H1 (cell line): ENCODE measurements around the gene NUAK1. TPM values are rescaled to one million over a fixed set of nuclear protein-coding genes. Genes with fewer than 3 reads are reported as not detected.
A peak's percentile ranks its signal among the peaks of the same experiment; 100 is the strongest.

Source experiments
- EP300 ChIP-seq, 2 experiments: IDR thresholded peaks; 1 replicate in 1 of 2; 2 replicates in 1 of 2; pipeline ENCODE4 v1.6.1; 2011 to 2012; ENCODE audit warnings: low read depth in 2 of 2, low read length in 2 of 2, mild to moderate bottlenecking in 2 of 2, borderline replicate concordance in 1 of 2, inconsistent platforms in 1 of 2, moderate library complexity in 1 of 2
- HDAC2 ChIP-seq, 2 experiments: fragments of 300-600 bp in 1 of 2; sonication (generic) in 1 of 2; IDR thresholded peaks; 2 replicates each; pipeline ENCODE4 v1.6.1; 2011 to 2012; ENCODE audit warnings: low read depth in 2 of 2, low read length in 2 of 2, mild to moderate bottlenecking in 2 of 2, moderate library complexity in 2 of 2, borderline replicate concordance in 1 of 2, inconsistent platforms in 1 of 2
- JUND ChIP-seq: IDR thresholded peaks from 2 replicates; pipeline ENCODE4 v1.6.1; 2011; ENCODE audit warnings: mild to moderate bottlenecking, improper control_type of control experiment, low read length
- POU5F1 ChIP-seq: IDR thresholded peaks from 2 replicates; pipeline ENCODE4 v1.6.1; 2011; ENCODE audit warnings: low read depth, mild to moderate bottlenecking, low read length, moderate library complexity
- RBBP5 ChIP-seq: IDR thresholded peaks from 2 replicates; pipeline ENCODE4 v1.7.1; 2012; ENCODE audit warnings: low read depth, mild to moderate bottlenecking, inconsistent platforms, low read length, moderate library complexity, borderline replicate concordance
- RXRA ChIP-seq: IDR thresholded peaks from 2 replicates; pipeline ENCODE4 v1.6.1; 2011; ENCODE audit warnings: low read depth, mild to moderate bottlenecking, low read length, moderate library complexity; ENCODE audit not compliant: insufficient read depth
- SIRT6 ChIP-seq: IDR thresholded peaks from one replicate; pipeline ENCODE4 v1.7.1; 2012; ENCODE audit warnings: low read length, inconsistent platforms
- SIX5 ChIP-seq: IDR thresholded peaks from 2 replicates; pipeline ENCODE4 v1.6.1; 2011; ENCODE audit warnings: mild to moderate bottlenecking, low read depth, low read length
- TBP ChIP-seq: IDR thresholded peaks from 2 replicates; pipeline ENCODE4 v1.6.1; 2011; ENCODE audit warnings: low read depth, low read length, improper control_type of control experiment
- polyA plus RNA-seq, 7 experiments: library from polyadenylated mRNA; depleted of rRNA in 3 of 7; stranded (reverse) in 5 of 7; unstranded in 2 of 7; fragments of >200 nt in 5 of 7; fragments of 200-250 nt in 2 of 7; gene quantifications; 1 replicate in 5 of 7; 2 replicates in 1 of 7; 4 replicates in 1 of 7; pipeline versions ENCODE4 v1.2.1 to v1.2.3, GENCODE V29; 2011 to 2013; ENCODE audit warnings: missing spikeins in 2 of 7, mixed read lengths in 2 of 7
- total RNA-seq: library from RNA; stranded (reverse); fragmentation: NEBNext Ultra II Directional; extraction: Animal tissue kit (Norgen Biotek cat#: 25700); gene quantifications from 2 replicates; pipeline ENCODE4 v1.2.1, GENCODE V29; 2021
- TF ChIP-seq, protein P1 (sequence below): fragments of 300-600 bp; sonication (generic); IDR thresholded peaks from 2 replicates; pipeline ENCODE4 v1.7.1; 2012; ENCODE audit warnings: low read length, moderate library complexity, mild to moderate bottlenecking, inconsistent platforms; ENCODE audit not compliant: insufficient replicate concordance

The NUAK1 gene
- total and polyA plus RNA-seq, 2 of the 8 experiments (the other 6 are each of a cell fraction or from before 2014, with no cell fraction given) = 6.7 to 18.2 TPM

DNA sequence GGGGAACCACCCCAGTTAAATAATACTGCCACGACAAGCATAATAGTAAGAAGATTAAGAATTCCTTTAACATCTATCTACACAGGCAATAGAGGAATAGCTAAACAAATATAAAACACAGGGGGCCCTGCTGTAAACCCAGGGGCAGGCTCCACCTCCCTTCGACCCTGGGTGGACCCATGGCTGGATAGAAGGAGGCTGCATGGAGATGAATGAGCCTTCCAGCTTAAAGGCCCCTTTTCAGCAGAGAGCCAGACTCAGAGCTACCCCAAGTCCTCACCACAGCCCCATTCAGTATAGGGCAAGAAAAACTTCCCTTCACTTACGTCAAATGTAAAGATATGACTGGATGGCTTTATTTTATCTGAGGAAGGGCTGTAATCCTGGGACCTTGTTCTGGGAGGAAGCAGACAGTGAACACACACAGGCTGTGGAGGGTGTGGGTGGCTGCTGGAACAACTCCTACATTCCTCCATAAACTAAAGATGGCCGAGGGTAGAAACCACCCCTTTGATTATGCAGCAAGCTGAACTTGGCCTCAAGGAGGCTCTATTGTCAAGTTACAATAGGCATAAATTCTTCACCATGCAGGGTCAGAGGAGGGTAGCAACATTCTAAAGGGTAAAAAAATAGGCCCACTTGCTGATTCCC is 30.4 kb downstream of the NUAK1 start (continued):
- TF ChIP-seq, protein P1, sequence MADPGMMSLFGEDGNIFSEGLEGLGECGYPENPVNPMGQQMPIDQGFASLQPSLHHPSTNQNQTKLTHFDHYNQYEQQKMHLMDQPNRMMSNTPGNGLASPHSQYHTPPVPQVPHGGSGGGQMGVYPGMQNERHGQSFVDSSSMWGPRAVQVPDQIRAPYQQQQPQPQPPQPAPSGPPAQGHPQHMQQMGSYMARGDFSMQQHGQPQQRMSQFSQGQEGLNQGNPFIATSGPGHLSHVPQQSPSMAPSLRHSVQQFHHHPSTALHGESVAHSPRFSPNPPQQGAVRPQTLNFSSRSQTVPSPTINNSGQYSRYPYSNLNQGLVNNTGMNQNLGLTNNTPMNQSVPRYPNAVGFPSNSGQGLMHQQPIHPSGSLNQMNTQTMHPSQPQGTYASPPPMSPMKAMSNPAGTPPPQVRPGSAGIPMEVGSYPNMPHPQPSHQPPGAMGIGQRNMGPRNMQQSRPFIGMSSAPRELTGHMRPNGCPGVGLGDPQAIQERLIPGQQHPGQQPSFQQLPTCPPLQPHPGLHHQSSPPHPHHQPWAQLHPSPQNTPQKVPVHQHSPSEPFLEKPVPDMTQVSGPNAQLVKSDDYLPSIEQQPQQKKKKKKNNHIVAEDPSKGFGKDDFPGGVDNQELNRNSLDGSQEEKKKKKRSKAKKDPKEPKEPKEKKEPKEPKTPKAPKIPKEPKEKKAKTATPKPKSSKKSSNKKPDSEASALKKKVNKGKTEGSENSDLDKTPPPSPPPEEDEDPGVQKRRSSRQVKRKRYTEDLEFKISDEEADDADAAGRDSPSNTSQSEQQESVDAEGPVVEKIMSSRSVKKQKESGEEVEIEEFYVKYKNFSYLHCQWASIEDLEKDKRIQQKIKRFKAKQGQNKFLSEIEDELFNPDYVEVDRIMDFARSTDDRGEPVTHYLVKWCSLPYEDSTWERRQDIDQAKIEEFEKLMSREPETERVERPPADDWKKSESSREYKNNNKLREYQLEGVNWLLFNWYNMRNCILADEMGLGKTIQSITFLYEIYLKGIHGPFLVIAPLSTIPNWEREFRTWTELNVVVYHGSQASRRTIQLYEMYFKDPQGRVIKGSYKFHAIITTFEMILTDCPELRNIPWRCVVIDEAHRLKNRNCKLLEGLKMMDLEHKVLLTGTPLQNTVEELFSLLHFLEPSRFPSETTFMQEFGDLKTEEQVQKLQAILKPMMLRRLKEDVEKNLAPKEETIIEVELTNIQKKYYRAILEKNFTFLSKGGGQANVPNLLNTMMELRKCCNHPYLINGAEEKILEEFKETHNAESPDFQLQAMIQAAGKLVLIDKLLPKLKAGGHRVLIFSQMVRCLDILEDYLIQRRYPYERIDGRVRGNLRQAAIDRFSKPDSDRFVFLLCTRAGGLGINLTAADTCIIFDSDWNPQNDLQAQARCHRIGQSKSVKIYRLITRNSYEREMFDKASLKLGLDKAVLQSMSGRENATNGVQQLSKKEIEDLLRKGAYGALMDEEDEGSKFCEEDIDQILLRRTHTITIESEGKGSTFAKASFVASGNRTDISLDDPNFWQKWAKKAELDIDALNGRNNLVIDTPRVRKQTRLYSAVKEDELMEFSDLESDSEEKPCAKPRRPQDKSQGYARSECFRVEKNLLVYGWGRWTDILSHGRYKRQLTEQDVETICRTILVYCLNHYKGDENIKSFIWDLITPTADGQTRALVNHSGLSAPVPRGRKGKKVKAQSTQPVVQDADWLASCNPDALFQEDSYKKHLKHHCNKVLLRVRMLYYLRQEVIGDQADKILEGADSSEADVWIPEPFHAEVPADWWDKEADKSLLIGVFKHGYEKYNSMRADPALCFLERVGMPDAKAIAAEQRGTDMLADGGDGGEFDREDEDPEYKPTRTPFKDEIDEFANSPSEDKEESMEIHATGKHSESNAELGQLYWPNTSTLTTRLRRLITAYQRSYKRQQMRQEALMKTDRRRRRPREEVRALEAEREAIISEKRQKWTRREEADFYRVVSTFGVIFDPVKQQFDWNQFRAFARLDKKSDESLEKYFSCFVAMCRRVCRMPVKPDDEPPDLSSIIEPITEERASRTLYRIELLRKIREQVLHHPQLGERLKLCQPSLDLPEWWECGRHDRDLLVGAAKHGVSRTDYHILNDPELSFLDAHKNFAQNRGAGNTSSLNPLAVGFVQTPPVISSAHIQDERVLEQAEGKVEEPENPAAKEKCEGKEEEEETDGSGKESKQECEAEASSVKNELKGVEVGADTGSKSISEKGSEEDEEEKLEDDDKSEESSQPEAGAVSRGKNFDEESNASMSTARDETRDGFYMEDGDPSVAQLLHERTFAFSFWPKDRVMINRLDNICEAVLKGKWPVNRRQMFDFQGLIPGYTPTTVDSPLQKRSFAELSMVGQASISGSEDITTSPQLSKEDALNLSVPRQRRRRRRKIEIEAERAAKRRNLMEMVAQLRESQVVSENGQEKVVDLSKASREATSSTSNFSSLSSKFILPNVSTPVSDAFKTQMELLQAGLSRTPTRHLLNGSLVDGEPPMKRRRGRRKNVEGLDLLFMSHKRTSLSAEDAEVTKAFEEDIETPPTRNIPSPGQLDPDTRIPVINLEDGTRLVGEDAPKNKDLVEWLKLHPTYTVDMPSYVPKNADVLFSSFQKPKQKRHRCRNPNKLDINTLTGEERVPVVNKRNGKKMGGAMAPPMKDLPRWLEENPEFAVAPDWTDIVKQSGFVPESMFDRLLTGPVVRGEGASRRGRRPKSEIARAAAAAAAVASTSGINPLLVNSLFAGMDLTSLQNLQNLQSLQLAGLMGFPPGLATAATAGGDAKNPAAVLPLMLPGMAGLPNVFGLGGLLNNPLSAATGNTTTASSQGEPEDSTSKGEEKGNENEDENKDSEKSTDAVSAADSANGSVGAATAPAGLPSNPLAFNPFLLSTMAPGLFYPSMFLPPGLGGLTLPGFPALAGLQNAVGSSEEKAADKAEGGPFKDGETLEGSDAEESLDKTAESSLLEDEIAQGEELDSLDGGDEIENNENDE = no peak
- no peak for TF ChIP-seq POU5F1
- TF ChIP-seq SIX5 = no peak
- no peak for TF ChIP-seq RBBP5
- 0 out of 4 replicates have a peak, but pooled peaks of 1 of the 2 experiments have one; percentile 71 for TF ChIP-seq HDAC2 (IDR thresholded peaks at IDR 0.05; ENCODE audit: borderline replicate concordance in 1 of 2, low read depth in 2 of 2, low read length in 2 of 2)
- no peak for TF ChIP-seq JUND
- no peak for TF ChIP-seq EP300 (IDR thresholded peaks at IDR 0.05; ENCODE audit: borderline replicate concordance in 1 of 2, low read depth in 2 of 2, low read length in 2 of 2)
- no peak for TF ChIP-seq RXRA
- TF ChIP-seq TBP = no peak
- TF ChIP-seq SIRT6 = no peak
